Measurements from ENCODE around the gene ENO1. TPM values are rescaled to one million over a fixed set of nuclear protein-coding genes. Genes with fewer than 3 reads are reported as not detected.

ENO1 gene
- total RNA-seq, 1 experiment from 2014 or later: 2,334 TPM

GRCh38 chr1:8817412-8818324 is 60.8 kb downstream of the ENO1 start, which contains the start of gene RERE:
Gene RERE (minus strand): TSS chr1:8817640.
- ChIA-PET CTCF (no interaction called here), POLR2A (interaction anchor here (0.7 to 1.0 kb wide), 7 partner anchors 12 to 1017 kb away, joined by 3 to 5 read pairs (median 4); no protein-coding TSS in a partner anchor)
- peak; percentile 78 for DNase-seq (ENCODE audit: low read depth, low spot score)
- TF ChIP-seq ATF3 (IDR thresholded peaks at IDR 0.05) (no peak), CBX3 (IDR thresholded peaks at IDR 0.05; ENCODE audit: low read depth) (no peak), ZNF274 (IDR thresholded peaks at IDR 0.05; ENCODE audit: low read depth, low read length) (no peak), EZH2 (IDR thresholded peaks at IDR 0.05) (no peak), EGR1 (IDR thresholded peaks at IDR 0.05; ENCODE audit: low read depth) (peak; percentile 88), ZFX (IDR thresholded peaks at IDR 0.05) (peak; percentile 18; the same call in 1 of the 2 replicates), SP1 (IDR thresholded peaks at IDR 0.05; ENCODE audit: low read depth) (peak; percentile 93), RAD21 (IDR thresholded peaks at IDR 0.05; ENCODE audit: low read depth) (no peak), JUND (IDR thresholded peaks at IDR 0.05) (no peak), POLR2A (IDR thresholded peaks at IDR 0.05; ENCODE audit: borderline replicate concordance, extremely low read depth, insufficient read depth, insufficient read length) (peak; percentile 87), ELF1 (IDR thresholded peaks at IDR 0.05; ENCODE audit: borderline replicate concordance, low read depth) (no peak), POLR2AphosphoS5 (IDR thresholded peaks at IDR 0.05; ENCODE audit: low read depth, low read length) (peak; percentile 98), CEBPB (IDR thresholded peaks at IDR 0.05; ENCODE audit: low read depth) (no peak), SRF (IDR thresholded peaks at IDR 0.05; ENCODE audit: low read depth) (no peak), SIN3A (IDR thresholded peaks at IDR 0.05; ENCODE audit: low read depth) (no peak; the same call in 1 of the 2 replicates), EZH2phosphoT487 (IDR thresholded peaks at IDR 0.05; ENCODE audit: borderline replicate concordance) (no peak), FOSL1 (IDR thresholded peaks at IDR 0.05; ENCODE audit: low read depth) (no peak), MAX (IDR thresholded peaks at IDR 0.05) (no peak; the same call in 1 of the 2 replicates), REST (IDR thresholded peaks at IDR 0.05; ENCODE audit: low read depth) (no peak), YY1 (IDR thresholded peaks at IDR 0.05; ENCODE audit: extremely low read depth, insufficient replicate concordance, low read depth, low read length) (peak; percentile 43), TCF7L2 (IDR thresholded peaks at IDR 0.05; ENCODE audit: borderline replicate concordance, extremely low read depth, insufficient read depth, insufficient read length) (no peak), CTCF (IDR thresholded peaks at IDR 0.05 in 2 of 3, conservative IDR thresholded peaks at IDR 0.05 in 1 of 3; ENCODE audit: borderline replicate concordance in 1 of 3, insufficient read depth in 1 of 3, low read depth in 2 of 3, low read length in 2 of 3) (no peak)

More at GRCh38 chr1:8817412-8818324, 60.8 kb downstream of the ENO1 start, which contains the start of gene RERE:
- Histone ChIP-seq H3K79me2 (ENCODE audit: insufficient read depth, low read length) (peaks cover 46% of the 10 kb centered on the region), H3K27ac (ENCODE audit: low read depth, low read length) (peak within 1 kb of the TSS; percentile 82), H3K9ac (ENCODE audit: low read length) (peak within 1 kb of the TSS; percentile 91), H3K27me3 (ENCODE audit: insufficient read depth, low read length) (no peaks in the 10 kb centered on the region), H3K4me1 (ENCODE audit: control insufficient read depth in 1 of 2, insufficient read depth in 2 of 2, low read length in 2 of 2) (peaks cover 23 to 43% of the 10 kb centered on the region in 2 experiments), H4K20me1 (ENCODE audit: insufficient read depth) (no peaks in the 10 kb centered on the region), H3K4me3 (replicated peaks in 1 of 2; ENCODE audit: low read depth in 1 of 2, low read length in 2 of 2) (peak within 1 kb of the TSS; percentile 83 to 84), H3K4me2 (ENCODE audit: low read length) (peak within 1 kb of the TSS; percentile 93), H3K9me2 (ENCODE audit: insufficient read depth) (no peaks in the 10 kb centered on the region), H3K36me3 (ENCODE audit: control insufficient read depth in 1 of 2, insufficient read depth in 2 of 2, low read length in 2 of 2) (no peaks in the 10 kb centered on the region), H2AFZ (ENCODE audit: low read depth, low read length, poor library complexity, severe bottlenecking) (peak within 1 kb of the TSS; percentile 55), H3K9me3 (ENCODE audit: control insufficient read depth in 1 of 2, insufficient read depth in 1 of 2, low read depth in 1 of 2, low read length in 2 of 2) (no peaks in the 10 kb centered on the region)
- ATAC-seq: peak; percentile 86
- no TSS peak for BruUV-seq (replicated peaks)
- RAD21 ChIA-PET (ENCODE audit: low non-redundant PET in 1 of 2, low total read pairs in 2 of 2, uncharacterized antibody in 2 of 2, unreplicated experiment in 2 of 2): no interaction called here
- intact Hi-C loops (cut with micrococcal nuclease): no loop called here

Measured in HCT116 (cell line).